Liver (tissue), 3 donors: ENCODE results near the gene HTR2A.

Experiments used
- CTCF ChIP-seq: fragments of 150-350 bp; IDR thresholded peaks from 2 replicates; pipeline ENCODE4 v1.5.1; 2017; ENCODE audit warnings: improper control_type of control experiment, low read depth, low read length; ENCODE audit not compliant: missing input control
- EGR1 ChIP-seq, 2 donors: IDR thresholded peaks; 2 replicates each; pipeline ENCODE4 v1.6.1; 2016 to 2018; ENCODE audit warnings: antibody characterized with exemption in 2 of 2, low read depth in 2 of 2
- GABPA ChIP-seq, 2 donors: IDR thresholded peaks in 1 of 2; conservative IDR thresholded peaks in 1 of 2; 2 replicates each; pipeline ENCODE4 v1.6.1; 2016; ENCODE audit warnings: antibody characterized with exemption in 2 of 2, mild to moderate bottlenecking in 1 of 2, moderate library complexity in 1 of 2
- HNF4G ChIP-seq: IDR thresholded peaks from 2 replicates; pipeline ENCODE4 v1.6.1; 2016; ENCODE audit warnings: antibody characterized with exemption
- MAX ChIP-seq: IDR thresholded peaks from 2 replicates; pipeline ENCODE4 v1.6.1; 2016; ENCODE audit warnings: antibody characterized with exemption
- RAD21 ChIP-seq, 2 donors: IDR thresholded peaks; 2 replicates each; pipeline ENCODE4 v1.6.1; 2016; ENCODE audit warnings: antibody characterized with exemption in 2 of 2, mild to moderate bottlenecking in 2 of 2
- SP1 ChIP-seq: IDR thresholded peaks from 2 replicates; pipeline ENCODE4 v1.6.1; 2018; ENCODE audit warnings: antibody characterized with exemption, mild to moderate bottlenecking
- TAF1 ChIP-seq: conservative IDR thresholded peaks from 2 replicates; pipeline ENCODE4 v1.6.1; 2016; ENCODE audit warnings: antibody characterized with exemption, mild to moderate bottlenecking
- ZBTB33 ChIP-seq: IDR thresholded peaks from 2 replicates; pipeline ENCODE4 v1.6.1; 2016; ENCODE audit warnings: antibody characterized with exemption
- TF ChIP-seq, protein P1 (sequence below): IDR thresholded peaks from 2 replicates; pipeline ENCODE4 v1.6.1; 2016; ENCODE audit warnings: antibody characterized with exemption
- donor health status: healthy.
- donor health status: healthy.

DNA sequence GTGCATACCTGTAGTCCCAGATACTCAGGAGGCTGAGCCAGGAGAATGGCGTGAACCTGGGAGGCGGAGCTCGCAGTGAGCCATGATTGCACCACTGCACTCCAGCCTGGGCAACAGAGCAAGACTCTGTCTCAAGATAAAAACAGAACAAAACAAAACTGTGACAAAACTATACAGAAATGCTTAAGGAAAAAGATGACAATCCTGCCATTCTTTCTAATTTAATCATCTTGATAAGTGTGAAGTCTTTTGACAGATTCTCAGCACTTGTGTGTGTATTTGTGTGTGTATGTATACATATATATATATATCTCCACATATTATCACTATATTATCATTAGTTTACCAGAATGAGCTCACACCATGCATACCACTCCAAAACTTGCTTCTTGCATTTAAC lies 12.3 kb downstream of the HTR2A start:
- TF ChIP-seq TAF1 (no peak), SP1 (no peak), CTCF (no peak), ZBTB33 (no peak), MAX (no peak), RAD21 (IDR thresholded peaks at IDR 0.05) (no peak), GABPA (IDR thresholded peaks at IDR 0.05 in 1 of 2, conservative IDR thresholded peaks at IDR 0.05 in 1 of 2) (no peak), HNF4G (no peak), EGR1 (IDR thresholded peaks at IDR 0.05; ENCODE audit: low read depth in 2 of 2) (no peak)
- TF ChIP-seq, protein P1, sequence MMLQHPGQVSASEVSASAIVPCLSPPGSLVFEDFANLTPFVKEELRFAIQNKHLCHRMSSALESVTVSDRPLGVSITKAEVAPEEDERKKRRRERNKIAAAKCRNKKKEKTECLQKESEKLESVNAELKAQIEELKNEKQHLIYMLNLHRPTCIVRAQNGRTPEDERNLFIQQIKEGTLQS = no peak
